Ishikawa (cell line): Measurements from ENCODE around the gene RBM20.
A peak's percentile ranks its signal among the peaks of the same experiment; 100 is the strongest.

Experiments
- EP300 ChIP-seq: IDR thresholded peaks from 2 replicates; pipeline ENCODE4 v1.6.1; 2012; ENCODE audit warnings: borderline replicate concordance
- TEAD4 ChIP-seq: IDR thresholded peaks from 2 replicates; pipeline ENCODE4 v1.6.1; 2012
- USF1 ChIP-seq: IDR thresholded peaks from 2 replicates; pipeline ENCODE4 v1.6.1; 2012

GRCh38 chr10:110865809-110866482 lies 221.8 kb downstream of the RBM20 start:
- TF ChIP-seq EP300: no peak
- no peak for TF ChIP-seq TEAD4
- TF ChIP-seq USF1: peak; percentile 43; the same call in 1 of the 2 replicates
